GM21825 (cell line): ENCODE measurements around the gene PPARA.

Experiments
- ATAC-seq: cut with Tn5 transposase; IDR thresholded peaks from one replicate; pipeline ENCODE4 v1.9.1; 2021; ENCODE audit warnings: mild to moderate bottlenecking, moderate library complexity; ENCODE audit not compliant: unreplicated experiment

PPARA gene

DNA sequence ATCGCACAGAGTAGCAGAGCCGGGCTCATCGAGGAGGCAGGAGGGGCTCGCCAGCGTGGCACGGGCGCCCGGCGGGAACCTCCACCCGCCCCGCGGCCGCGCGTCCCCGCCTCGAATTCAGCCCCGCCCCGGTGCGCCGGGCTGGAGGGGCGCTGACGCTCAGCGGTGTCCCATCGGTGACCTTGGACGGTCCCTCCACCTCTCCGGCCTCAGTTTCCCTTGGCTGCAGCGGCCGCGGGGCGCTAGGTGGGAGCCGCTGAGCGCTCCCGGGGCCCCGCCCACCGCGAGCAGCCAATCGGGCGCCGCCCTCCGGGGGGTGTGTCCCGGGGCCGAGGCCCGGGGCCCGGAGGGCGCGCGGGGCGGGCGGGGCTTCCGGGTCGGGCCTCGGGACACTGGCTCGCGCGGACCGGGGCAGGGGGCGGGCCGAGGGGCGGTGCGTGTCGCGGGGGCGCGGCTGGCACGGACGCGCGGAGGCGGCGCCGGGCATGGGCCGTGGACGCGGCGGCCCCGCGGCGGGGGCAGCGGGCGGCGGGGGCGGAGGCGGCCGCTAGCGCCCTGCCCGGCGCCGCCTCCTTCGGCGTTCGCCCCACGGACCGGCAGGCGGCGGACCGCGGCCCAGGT, at the start of gene PPARA:
Gene PPARA, plus strand, starts transcription at position 493 of the 621 bp plus-strand sequence. CDS start 47,858 bp downstream, outside the sequence.
- peak; percentile 70 for ATAC-seq

GRCh38 chr22:46102159-46102558, 48.2 kb upstream of the PPARA start:
- ATAC-seq, result no peak

DNA sequence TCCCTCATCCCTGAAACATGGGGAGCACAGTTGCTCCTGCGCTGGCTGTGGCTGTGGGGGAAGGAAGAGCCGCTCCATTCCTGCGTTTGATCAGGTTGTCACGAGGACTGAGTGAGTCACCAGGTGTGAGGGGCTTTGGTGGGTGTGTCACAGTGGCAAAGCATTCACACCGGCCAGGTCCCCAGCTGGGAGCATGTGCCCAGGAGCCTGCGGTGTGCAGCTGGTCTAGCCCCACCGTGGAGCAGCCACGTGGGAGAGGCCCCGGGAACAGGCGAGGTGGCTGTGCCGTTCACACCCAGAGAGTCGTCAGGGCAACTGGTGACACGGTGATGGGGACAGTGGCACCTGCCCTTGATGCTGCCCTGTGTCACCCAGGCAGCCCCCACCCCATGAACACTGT, 47.6 kb upstream of the PPARA start:
- no peak for ATAC-seq

DNA sequence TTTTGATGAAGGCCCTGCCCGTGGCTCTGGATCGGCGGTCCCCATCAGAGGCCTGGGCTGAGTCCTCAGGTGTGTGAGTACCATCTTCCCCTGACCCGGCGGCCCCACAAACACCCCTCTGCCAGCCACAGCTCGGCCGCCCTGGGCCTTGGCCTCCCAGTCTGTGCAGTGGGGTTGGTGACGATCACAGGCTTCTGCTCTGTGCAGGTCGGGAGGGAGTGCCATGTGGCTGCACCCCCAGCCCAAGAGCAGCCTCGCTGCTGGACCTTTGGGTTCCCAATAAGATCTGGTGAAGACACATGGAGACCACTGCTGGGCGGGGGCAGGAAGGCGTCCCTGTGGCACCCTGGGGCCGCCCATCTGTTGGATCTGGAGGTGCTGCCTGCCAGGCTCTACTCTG, 47.1 kb upstream of the PPARA start:
- ATAC-seq, result no peak

DNA sequence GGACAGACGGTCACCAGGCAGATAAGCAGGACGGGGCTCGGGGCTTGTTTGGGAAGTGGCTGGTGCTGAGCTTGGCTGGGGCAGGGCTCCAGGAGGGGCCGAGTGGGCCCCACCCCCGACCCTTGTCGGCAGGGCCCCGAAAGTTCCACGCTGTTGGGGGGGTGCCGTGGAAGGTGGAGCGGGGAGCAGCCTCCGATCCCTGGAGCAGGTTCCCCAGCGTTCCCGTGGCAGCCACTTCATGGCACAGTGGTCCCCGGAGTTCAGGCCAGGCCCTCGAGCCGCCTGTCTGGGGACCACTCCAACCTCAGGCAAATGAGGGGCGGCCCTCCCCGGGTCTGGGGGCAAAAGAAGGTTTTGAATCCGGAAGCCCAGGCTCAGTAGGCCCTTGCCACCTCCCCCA, 46.7 kb upstream of the PPARA start:
- ATAC-seq, result no peak

DNA sequence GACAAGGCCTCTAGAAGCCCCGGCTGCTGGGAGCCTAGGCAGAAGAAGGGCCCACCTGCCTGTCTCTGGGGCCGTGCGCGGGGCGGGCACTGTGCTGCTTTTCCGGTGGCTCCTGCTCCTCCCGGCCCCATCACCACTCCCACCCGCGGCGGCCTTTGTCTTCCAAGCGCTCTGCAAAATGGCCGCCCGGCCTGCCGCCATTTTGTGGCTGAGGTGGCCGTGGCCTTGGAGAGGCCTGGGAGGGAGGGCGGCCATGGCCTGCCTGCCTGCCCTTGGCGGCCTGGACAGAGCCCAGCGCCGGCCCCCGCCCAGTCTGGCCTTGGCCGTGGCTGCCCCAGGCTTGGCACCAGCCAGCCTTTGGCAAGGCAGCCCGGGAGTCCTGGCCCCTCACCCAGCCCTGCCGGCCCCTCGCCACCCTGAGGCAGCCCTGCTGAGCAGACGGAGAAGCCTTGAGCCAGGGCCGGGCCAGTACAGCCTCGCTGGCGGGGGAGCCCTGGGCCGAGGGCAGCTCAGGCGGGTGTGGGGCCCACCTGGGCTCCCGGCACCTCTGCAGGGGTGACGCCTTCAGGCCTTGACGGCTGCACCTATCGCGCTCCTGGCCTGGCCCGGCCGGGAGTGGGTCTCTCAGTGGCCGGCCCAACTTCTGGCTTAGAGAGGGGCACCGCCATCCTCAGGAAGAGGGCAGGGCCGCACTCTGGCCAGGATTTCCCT, 46.0 kb upstream of the PPARA start:
- ATAC-seq, result no peak

- ATAC-seq, result no peak
Observed at GRCh38 chr22:46104881-46105493, 45.3 kb upstream of the PPARA start.

DNA sequence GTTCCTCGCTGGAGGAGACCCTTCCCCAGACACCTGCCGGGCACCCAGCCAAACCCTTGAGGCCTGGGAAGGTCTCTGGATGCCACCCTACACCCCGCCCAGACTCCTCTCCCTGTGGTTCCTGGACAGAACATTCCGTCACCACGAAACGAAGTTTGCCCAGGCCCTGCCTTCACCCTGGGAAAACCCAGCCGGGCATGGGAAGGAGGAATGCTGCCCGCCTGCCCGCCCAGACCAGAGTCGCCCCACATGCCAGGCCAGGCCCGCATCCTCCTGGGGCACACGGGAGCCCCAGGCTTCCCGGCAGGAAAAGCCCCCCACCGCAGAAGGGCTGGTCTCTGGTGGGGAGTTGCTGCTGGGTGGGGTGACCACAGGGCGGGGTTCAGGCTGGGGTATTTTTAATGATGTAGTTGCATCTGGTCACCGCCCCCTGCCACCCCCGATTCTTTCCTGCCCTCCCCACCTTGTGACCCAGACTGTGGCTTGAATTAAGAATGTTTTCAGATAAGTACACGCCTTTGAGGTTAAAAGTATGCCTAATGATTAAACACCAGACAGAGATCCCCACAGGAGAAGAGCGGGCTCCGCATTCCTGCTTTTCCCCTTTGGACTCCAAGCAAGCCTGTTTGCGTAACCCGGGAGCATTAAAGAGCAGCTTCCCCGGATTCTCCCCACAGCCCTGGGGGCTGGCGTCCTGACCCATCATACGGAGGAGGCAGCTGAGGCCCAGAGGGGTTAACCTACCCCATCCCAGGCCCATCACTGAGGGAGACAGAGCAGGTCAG, 44.6 kb upstream of the PPARA start:
- ATAC-seq, result no peak

GRCh38 chr22:46106279-46107022, 43.9 kb upstream of the PPARA start:
- no peak for ATAC-seq

GRCh38 chr22:46107089-46107664, 43.1 kb upstream of the PPARA start:
- no peak for ATAC-seq

DNA sequence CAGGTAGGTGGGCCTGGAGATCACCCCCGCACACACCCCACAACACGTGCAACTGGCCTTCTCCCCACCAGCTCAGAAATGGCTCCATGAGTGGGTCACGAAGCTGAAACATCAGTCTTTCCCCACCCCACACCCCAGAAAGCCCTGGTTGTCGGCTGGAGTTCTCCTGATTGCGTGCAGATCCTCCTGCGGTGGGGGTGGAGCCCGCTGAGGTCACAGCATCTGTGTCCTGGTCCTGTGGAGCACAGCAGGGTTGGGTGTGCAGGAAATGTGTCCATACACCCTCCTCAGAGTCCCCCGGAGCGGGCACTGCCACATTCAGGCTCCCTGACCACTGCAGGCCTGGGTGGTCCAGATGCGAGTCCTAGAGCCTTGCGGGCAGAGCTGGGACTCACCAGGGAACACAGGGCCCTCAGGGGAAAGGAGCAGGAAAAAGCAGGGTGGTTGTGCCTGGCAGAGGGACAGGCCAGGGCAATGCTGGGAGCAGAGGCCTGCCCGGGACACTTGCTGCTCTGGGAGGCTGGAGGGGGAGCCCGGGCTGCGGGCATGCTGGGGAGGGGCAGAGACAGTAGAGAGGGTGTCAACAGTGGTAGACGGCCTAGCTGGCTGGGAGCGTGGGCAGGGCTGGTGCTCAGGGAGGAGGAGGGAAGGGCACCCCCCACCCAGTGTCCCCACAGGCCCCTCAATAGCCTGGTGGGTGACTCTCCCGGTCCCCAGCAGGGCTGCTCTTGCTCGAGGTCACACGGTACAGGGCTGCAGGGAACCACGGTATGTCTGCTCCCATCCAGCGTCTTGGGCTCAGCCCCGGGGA, 42.4 kb upstream of the PPARA start:
- ATAC-seq, result no peak

GRCh38 chr22:46108564-46109473, 41.5 kb upstream of the PPARA start:
- ATAC-seq, result no peak

GRCh38 chr22:46109474-46110003, 40.8 kb upstream of the PPARA start:
- ATAC-seq, result no peak

- no peak for ATAC-seq
Observed at GRCh38 chr22:46110215-46110614, 40.1 kb upstream of the PPARA start.

GRCh38 chr22:46111645-46112306, 38.5 kb upstream of the PPARA start:
- no peak for ATAC-seq

GRCh38 chr22:46112405-46112804, 37.9 kb upstream of the PPARA start:
- ATAC-seq, result no peak

- no peak for ATAC-seq
Observed at GRCh38 chr22:46113110-46113909, 37.0 kb upstream of the PPARA start.
